Muscle layer of duodenum (tissue), 2 donors: ENCODE results near the gene PDE11A.
"Not testable (repeated sequence)": the region's sequence is repeated elsewhere in the genome, so short reads cannot be mapped to it uniquely, and the experiment has no call there.

ENCODE experiments used
- H3K27ac ChIP-seq: one replicate; pipeline ENCODE4 v1.7.0; 2013; ENCODE audit warnings: mild to moderate bottlenecking, low read length
- H3K27me3 ChIP-seq: one replicate; pipeline ENCODE4 v1.7.0; 2013; ENCODE audit warnings: low read depth, mild to moderate bottlenecking, control low read depth, low read length
- H3K36me3 ChIP-seq, 2 donors: one replicate each; pipeline ENCODE4 v1.7.0; 2013; ENCODE audit warnings: low read length in 2 of 2, control low read depth in 1 of 2, mild to moderate bottlenecking in 1 of 2; ENCODE audit not compliant: insufficient read depth in 2 of 2, control insufficient read depth in 1 of 2
- H3K4me1 ChIP-seq, 2 donors: one replicate each; pipeline ENCODE4 v1.7.0; 2013; ENCODE audit warnings: low read length in 2 of 2, mild to moderate bottlenecking in 2 of 2, control low read depth in 1 of 2, moderate library complexity in 1 of 2; ENCODE audit not compliant: insufficient read depth in 2 of 2, control insufficient read depth in 1 of 2
- H3K4me3 ChIP-seq, 2 donors: one replicate each; pipeline ENCODE4 v1.7.0; 2013; ENCODE audit warnings: low read length in 2 of 2, low read depth in 1 of 2, mild to moderate bottlenecking in 1 of 2
- H3K9me3 ChIP-seq, 2 donors: one replicate each; pipeline ENCODE4 v1.7.0; 2013; ENCODE audit warnings: low read length in 2 of 2, control low read depth in 1 of 2, mild to moderate bottlenecking in 1 of 2; ENCODE audit not compliant: control insufficient read depth in 1 of 2
- donor health status: healthy.

PDE11A gene

DNA sequence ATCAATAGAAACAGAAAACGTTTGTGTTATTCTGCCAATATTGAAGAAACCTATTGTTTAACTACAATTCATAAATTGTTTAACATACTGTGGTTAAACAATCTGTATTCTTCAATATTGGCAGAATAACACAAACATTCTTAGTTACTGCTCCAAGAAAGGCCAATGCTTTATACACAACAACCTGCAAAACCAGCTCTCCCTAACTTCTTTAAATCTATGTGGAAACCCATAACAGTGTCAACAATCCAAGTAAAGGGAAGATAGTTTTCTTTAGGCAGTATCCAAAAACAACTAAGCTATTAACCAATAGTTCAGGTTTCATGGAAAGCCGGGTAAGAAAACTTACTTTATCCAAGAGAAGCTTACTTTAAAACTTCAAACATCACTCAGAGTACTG, 33.5 kb upstream of the PDE11A start:
- Histone ChIP-seq H3K27ac (no peak overlapping the region), H3K36me3 (no peaks in the 10 kb centered on the region), H3K27me3 (no peaks in the 10 kb centered on the region), H3K4me1 (no peaks in the 10 kb centered on the region), H3K9me3 (no peaks in the 10 kb centered on the region), H3K4me3 (no peak overlapping the region)

DNA sequence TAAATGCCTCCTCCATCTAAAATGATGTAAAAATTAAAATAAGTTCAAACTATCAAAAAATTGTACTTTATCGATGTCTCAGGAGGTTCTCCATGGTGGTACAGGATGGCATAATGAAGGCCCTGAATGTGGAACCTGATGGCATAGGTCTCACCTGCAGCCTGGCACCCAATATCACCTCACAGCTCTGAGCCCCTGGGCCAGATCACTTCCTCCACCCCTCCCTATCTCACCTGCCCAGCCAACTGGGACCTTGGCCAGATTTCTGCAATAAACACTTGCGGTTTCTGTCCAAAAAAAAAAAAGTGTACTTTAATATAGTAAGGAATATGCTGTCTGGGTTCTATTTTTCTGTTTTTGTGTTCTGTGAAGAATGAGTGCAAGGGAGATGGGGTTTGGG, 33.0 kb upstream of the PDE11A start:
- Histone ChIP-seq H3K36me3 (no peaks in the 10 kb centered on the region), H3K9me3 (no peaks in the 10 kb centered on the region), H3K27ac (no peak overlapping the region), H3K4me1 (no peaks in the 10 kb centered on the region), H3K4me3 (no peak overlapping the region), H3K27me3 (no peaks in the 10 kb centered on the region)

DNA sequence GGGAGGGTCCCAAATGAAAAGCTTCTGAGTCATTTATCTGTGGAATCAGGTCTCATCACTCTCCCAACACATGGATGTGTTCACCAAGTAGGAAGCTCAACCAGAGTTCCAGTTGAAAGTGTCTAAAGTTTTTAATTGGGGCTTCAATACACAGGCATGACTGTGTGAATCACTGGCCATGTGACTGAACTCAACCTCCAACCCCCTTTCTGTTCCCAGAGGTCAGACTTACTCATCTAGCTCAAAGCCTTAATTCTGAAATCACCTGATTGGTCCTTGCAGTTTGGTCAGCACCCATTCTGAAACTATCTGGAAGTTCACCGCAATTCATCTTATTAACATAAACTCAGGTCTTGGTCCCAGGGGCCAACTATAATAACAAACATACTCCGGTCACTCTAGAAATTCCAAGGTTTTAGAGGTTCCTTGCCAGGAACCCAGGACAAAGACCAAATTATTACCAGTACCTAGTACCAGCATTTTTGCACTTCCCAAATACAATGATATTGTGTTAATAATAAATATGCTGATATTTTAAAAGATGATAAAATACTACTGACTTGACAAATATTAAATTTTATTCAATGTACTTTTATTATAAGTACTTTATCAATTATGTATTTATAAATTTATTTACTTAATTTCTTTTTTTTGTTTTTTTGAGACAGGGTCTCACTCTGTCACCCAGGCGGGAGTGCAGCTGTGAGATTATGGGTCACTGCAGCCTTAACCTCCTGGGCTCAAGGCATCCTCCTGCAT, 28.9 kb upstream of the PDE11A start:
- no peaks in the 10 kb centered on the region for H3K9me3 ChIP-seq
- no peak overlapping the region for H3K4me3 ChIP-seq
- no peak overlapping the region for H3K27ac ChIP-seq
- no peaks in the 10 kb centered on the region for H3K4me1 ChIP-seq
- no peaks in the 10 kb centered on the region for H3K27me3 ChIP-seq
- H3K36me3 ChIP-seq = no peaks in the 10 kb centered on the region

DNA sequence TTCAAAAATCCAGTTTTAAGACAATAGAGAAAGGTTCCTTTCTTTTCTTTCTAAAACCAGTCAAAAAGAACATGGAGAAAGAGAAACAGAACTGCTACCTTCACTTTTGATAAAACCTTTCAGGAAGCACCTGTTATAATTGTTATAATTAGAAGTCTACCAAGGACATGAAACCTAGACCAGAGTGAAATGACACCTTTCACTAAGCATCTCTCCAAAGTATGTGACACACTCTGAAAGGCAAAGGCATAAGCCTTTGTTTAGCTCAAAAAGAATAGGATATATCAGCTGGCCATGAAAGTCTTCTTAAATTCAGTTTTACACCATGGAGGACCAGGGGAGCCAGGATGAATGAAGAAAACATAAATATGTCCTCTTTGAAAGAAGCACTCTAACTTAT, 20.9 kb upstream of the PDE11A start:
- H3K4me3 ChIP-seq = no peak overlapping the region
- H3K36me3 ChIP-seq = no peaks in the 10 kb centered on the region
- no peaks in the 10 kb centered on the region for H3K9me3 ChIP-seq
- no peaks in the 10 kb centered on the region for H3K27me3 ChIP-seq
- no peak overlapping the region for H3K27ac ChIP-seq
- no peaks in the 10 kb centered on the region for H3K4me1 ChIP-seq

DNA sequence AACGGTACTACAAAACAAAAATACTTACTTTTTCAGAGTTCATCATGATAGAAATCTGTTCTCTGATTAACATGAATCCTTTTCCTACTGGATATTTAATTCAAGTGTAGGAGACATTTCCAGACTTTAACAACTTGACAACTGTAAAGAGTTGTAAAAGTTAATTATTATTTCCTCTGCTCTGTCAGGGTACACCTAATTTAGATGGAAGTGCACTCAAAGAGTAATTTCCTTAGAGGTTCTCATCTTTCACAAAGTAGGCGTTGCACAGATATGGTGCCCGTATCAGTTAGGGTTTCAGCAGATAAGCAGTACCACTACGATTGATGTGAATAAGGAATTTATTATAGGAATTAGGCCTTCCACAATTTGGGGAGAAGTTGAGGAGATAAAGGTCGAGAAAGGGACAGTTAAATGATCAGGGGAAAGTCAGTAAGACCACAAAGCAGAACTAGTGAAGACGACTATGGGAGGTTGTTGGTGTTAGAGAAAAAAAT, 16.2 kb upstream of the PDE11A start:
- no peak overlapping the region for H3K27ac ChIP-seq

DNA sequence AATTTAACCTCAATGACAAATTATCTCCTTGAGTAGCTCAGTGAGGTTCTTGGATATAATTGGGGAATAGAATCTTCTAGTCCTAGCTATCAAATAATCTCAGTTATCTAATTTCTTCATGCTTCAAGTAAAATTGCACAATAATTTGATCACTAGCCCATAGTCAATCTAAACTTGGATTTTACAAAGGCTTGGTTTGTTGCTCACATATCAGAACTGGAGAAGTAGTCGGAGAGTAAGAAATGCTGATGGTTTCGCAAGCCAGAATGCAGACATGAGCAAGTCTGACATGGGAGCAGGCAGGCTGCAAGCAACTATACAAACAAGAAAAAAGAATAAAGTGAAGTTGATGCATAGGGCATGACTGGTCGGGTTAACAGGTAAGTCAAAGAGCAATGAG, 11.7 kb upstream of the PDE11A start:
- Histone ChIP-seq H3K4me3 (no peak overlapping the region), H3K27ac (no peak overlapping the region), H3K36me3 (no peaks in the 10 kb centered on the region), H3K4me1 (no peaks in the 10 kb centered on the region), H3K27me3 (no peaks in the 10 kb centered on the region), H3K9me3 (no peaks in the 10 kb centered on the region)

More for the DNA sequence above, 16.2 kb upstream of the PDE11A start:
- Histone ChIP-seq H3K36me3 (no peaks in the 10 kb centered on the region), H3K4me1 (no peaks in the 10 kb centered on the region), H3K27me3 (no peaks in the 10 kb centered on the region), H3K4me3 (no peak overlapping the region), H3K9me3 (no peaks in the 10 kb centered on the region)

DNA sequence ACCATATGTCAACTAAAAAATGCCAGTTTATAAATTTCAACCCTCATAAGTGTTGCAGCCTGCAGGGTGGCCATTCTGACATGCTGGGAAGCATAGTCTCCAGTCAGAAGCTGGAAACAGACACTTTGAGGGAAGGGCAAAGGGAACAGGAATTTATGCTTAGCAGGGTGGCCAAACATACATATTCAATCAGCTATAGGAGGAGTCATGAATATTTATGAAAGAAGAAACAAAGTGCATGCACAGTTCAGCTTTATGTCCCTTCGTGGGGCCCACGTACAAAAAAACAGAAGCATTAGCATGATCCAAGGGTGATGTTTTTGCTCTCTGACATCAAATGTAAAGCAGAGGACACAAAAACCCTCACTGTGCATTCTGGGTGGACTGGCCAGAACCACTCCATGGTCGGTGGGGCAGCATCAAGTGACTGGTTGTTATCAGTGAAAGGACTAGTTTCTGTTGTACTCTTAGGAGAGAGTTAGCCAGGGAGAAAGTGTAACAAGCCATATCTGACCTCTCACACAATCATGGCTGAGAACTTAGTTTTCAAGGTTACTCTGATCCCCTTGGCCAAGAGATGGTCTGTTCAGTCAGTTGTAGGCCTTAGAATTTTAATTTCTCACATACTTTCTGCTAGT, 9.9 kb upstream of the PDE11A start:
- Histone ChIP-seq H3K4me3 (no peak overlapping the region), H3K27me3 (no peaks in the 10 kb centered on the region), H3K4me1 (no peaks in the 10 kb centered on the region), H3K27ac (no peak overlapping the region), H3K9me3 (no peaks in the 10 kb centered on the region), H3K36me3 (no peaks in the 10 kb centered on the region)

DNA sequence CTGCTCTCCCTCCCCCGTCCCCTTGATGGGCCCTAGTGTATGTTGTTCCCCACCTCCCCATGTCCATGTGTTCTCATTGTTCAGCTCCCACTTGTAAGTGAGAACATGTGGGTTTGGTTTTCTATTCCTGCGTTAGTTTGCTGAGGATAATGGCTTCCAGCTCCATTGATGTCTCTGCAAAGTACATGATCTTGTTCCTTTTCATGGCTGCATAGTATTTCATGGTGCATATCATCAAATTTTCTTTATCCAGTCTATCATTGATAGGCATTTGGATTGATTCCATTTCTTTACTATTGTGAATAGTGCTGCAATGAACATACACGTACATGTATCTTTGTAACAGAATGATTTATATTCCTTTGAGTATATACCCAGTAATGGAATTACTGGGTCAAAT, 6.7 kb upstream of the PDE11A start:
- not testable (repeated sequence) for H3K27ac ChIP-seq, H3K9me3 ChIP-seq, H3K4me1 ChIP-seq, H3K36me3 ChIP-seq, H3K27me3 ChIP-seq, H3K4me3 ChIP-seq

DNA sequence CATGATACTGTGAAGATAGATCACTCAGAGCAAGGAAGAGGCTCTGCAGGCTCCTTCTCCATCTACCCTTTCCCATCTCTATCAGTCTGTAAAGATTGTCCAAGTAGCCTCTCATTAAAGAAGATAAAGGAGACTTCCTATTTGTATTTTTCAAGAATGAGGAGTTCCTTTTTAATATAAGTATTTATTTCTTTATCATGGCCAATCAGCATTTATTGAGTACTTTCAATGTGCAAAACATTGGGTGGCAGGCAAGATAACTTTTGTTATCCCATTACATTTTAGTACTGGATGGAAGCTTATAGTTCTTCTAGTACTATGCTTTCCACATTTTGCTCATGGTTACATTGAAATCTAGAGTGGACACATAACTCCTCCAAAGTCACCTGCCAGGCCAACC, 3.6 kb upstream of the PDE11A start:
- peaks cover 0 to 6% of the 10 kb centered on the region in 2 donors for H3K4me1 ChIP-seq
- H3K36me3 ChIP-seq = no peaks in the 10 kb centered on the region
- no peak overlapping the region for H3K4me3 ChIP-seq
- H3K9me3 ChIP-seq = no peaks in the 10 kb centered on the region
- no peaks in the 10 kb centered on the region for H3K27me3 ChIP-seq
- H3K27ac ChIP-seq = no peak overlapping the region

DNA sequence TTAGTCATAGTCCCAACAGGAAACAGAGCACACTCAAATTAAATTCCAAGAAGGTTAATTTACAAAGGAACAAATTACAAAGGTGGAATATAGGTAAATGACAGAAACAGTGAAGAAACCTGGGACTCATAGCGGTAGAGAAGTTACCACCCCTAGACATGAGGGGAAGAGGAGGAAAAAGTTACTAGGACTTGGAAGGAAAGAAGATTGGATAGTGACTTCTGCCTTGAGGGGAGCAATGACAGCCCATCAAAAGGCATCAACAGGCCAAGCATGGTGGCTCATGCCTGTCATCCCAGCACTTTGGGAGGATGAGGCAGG, 2.4 kb upstream of the PDE11A start:
- Histone ChIP-seq H3K4me1 (peaks cover 0 to 6% of the 10 kb centered on the region in 2 donors), H3K4me3 (no peak overlapping the region), H3K27ac (no peak overlapping the region), H3K27me3 (no peaks in the 10 kb centered on the region), H3K36me3 (no peaks in the 10 kb centered on the region), H3K9me3 (no peaks in the 10 kb centered on the region)

DNA sequence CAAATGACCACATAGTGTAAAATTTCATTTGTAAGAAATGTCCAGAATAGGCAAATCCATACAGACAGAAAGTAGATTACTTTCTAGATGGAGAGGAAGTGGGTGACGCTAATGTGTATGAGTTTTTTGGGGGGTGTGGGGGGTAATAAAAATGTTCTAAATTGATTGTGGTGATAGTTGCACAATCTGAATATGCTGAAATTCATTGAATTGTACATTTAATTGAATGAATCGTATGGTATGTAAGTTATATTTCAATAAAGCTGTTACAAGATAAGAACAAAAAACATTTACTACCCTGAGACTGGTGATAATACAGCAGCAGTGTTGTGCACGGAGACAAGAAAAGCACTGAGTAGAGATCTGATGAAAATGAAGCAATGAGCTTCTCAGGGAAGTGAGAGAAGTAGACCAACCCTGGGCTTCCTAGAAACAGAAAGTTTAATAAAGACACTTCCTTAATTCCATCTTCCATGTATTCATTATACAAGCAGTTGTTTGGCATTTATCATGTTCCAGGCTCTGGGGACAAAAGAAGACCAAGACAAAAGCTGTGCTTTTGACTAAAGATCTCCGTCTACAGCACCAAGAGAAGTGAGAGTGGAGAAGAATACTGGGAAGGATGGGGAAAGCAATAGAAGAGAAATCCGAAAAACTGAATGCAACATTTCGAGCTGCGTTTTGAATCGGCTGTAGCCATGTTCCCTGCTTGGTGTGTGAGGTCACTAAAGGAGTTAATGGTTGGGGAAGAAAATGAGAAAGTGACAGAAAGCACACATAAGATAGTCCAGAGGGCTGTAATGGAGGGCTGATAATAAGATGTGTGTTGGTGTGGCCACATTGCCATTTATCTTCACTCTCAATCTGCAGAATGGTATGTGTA, 1.8 kb upstream of the PDE11A start:
- H3K9me3 ChIP-seq = no peaks in the 10 kb centered on the region

More for the DNA sequence above, 1.8 kb upstream of the PDE11A start:
- H3K36me3 ChIP-seq = no peaks in the 10 kb centered on the region
- H3K27ac ChIP-seq = no peak overlapping the region
- H3K4me3 ChIP-seq = no peak overlapping the region
- no peaks in the 10 kb centered on the region for H3K27me3 ChIP-seq
- peaks cover 0 to 6% of the 10 kb centered on the region in 2 donors for H3K4me1 ChIP-seq
